ENCODE data around the gene SGPL1. TPM values are rescaled to one million over a fixed set of nuclear protein-coding genes. Genes with fewer than 3 reads are reported as not detected.

The SGPL1 gene
- total RNA-seq, 2 experiments from 2014 or later, result 28.2 to 31.8 TPM

DNA sequence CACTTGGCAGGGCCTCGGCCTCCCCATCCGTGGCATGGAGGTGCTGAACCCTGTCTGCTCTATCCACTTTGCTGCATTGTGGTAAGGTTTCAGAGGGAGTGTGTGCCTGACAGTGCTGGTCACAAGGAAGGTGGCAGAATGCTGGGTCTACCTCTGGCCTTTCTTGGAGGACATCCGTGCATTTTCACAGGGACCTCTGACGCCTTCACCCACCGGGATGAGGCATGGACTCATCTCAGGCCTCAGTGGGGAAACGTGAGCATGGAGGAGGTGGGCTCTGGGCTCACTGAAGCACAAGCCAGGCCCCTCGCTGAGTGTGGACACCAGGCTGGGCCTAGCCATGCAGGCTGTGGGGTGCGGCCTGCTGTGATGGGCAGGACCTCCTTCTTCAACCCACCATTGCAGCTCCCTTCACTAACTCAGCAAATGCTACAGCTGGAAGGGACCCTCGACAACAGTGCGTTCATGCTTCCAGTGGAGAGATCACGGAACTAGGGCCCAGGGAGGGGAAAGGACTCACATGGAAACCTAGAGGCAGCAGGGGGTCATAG is 39.2 kb upstream of the SGPL1 start:
- POLR2A ChIA-PET, result no interaction called here
- H3K4me1 Mint-ChIP-seq, result no peaks in the 10 kb centered on the region
- H3K36me3 Mint-ChIP-seq, result no peaks in the 10 kb centered on the region
- H3K4me3 Mint-ChIP-seq, result no peak overlapping the region
- ATAC-seq (ENCODE audit: low read depth) (no peak), DNase-seq (no peak)
- peaks cover 2% of the 10 kb centered on the region for H3K27me3 Mint-ChIP-seq
- no peaks in the 10 kb centered on the region for H3K9me3 Mint-ChIP-seq
- H3K27ac Mint-ChIP-seq, result no peak overlapping the region

DNA sequence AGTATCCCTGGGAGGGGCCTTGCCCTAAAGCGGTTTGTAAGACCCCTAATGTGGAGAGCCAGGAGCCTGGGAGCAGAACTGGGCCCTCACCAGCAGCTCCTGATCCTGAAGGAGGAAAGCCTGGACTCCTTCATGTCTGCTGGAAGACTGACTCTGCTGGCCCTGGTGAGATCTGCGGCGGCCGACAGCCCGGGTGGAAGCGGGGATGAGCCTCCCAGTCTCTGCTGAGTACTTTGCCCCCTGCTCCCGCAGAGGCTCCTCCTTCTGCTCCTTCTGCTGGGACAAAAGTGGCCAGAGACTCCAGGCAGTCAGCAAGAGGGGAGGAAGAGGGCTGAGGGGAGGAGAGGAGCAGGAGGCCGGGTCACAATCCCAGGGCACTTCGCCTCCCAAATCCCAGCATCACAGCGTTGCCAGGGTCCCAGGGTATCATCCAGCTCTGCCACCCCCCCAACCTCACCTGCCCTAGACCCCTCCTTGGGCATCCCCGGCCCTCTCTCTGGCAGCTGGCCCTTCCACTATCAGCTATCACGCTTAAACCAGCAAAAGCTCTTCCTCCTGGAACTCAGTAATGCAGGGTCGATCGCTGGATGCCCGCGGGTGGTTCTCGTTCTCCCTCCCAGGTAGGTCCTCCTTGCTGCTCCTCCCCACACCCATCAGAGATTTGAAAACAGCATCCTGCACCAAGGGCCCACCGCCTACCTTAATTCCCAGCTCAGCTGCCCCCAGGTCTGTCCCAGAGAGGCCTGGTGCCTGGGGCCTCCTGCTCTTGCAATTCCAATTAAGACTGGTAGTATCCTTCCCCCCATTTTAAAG is 38.5 kb upstream of the SGPL1 start:
- Mint-ChIP-seq H3K4me1 (no peaks in the 10 kb centered on the region), H3K36me3 (no peaks in the 10 kb centered on the region), H3K27me3 (peaks cover 2% of the 10 kb centered on the region), H3K9me3 (no peaks in the 10 kb centered on the region), H3K27ac (no peak overlapping the region), H3K4me3 (no peak overlapping the region)
- no peak for ATAC-seq (ENCODE audit: low read depth)
- POLR2A ChIA-PET, result no interaction called here
- DNase-seq, result no peak

DNA sequence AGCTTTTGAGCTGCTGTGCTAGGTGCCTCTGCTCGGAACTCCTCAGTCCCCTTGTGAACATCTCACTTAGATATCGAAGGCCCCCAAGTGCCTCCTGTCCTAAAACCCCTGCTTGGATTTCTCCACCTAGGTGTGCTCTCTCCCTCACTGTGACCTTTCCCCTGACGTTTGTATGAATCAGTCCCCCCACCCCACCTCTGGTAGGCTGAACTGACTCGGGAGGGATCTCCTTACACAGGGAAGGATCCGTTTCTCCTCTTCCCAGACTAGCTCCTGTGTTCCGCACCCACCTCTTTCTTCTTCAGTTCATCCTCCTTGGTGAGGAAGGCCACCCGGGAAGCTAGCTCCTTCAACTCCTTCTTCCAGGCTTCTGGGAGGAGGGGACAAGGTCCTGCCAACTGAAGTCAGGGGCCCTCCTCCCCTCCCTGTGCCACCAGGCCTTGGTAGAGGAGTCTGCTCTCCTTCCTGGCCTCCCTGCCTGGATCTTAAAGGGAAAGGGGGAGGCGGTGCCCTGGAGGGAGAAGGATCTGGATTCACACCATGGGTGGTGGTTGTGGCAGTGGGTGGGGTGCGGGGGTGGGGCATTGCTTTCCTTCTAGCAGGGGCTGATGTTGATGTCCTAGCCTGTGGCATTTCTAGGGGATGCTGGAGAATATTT is 37.4 kb upstream of the SGPL1 start:
- H3K4me1 Mint-ChIP-seq, result peaks cover 2% of the 10 kb centered on the region
- H3K27me3 Mint-ChIP-seq, result peaks cover 7% of the 10 kb centered on the region
- no peaks in the 10 kb centered on the region for H3K36me3 Mint-ChIP-seq
- H3K4me3 Mint-ChIP-seq, result no peak overlapping the region
- no peak for ATAC-seq (ENCODE audit: low read depth)
- POLR2A ChIA-PET, result no interaction called here
- no peak for DNase-seq
- no peak overlapping the region for H3K27ac Mint-ChIP-seq
- no peaks in the 10 kb centered on the region for H3K9me3 Mint-ChIP-seq

- POLR2A ChIA-PET, result no interaction called here
- Mint-ChIP-seq H3K27ac (no peak overlapping the region), H3K4me1 (peaks cover 2% of the 10 kb centered on the region), H3K36me3 (no peaks in the 10 kb centered on the region), H3K4me3 (no peak overlapping the region), H3K27me3 (peaks cover 8% of the 10 kb centered on the region), H3K9me3 (no peaks in the 10 kb centered on the region)
- DNase-seq, result no peak
- no peak for ATAC-seq (ENCODE audit: low read depth)
Observed at GRCh38 chr10:70779088-70779487, 36.7 kb upstream of the SGPL1 start.

- H3K27me3 Mint-ChIP-seq, result peaks cover 8% of the 10 kb centered on the region
- no peak overlapping the region for H3K4me3 Mint-ChIP-seq
- DNase-seq (no peak), ATAC-seq (ENCODE audit: low read depth) (no peak)
- peaks cover 7% of the 10 kb centered on the region for H3K4me1 Mint-ChIP-seq
- no peaks in the 10 kb centered on the region for H3K9me3 Mint-ChIP-seq
- H3K27ac Mint-ChIP-seq, result no peak overlapping the region
- POLR2A ChIA-PET, result no interaction called here
- no peaks in the 10 kb centered on the region for H3K36me3 Mint-ChIP-seq
Observed at GRCh38 chr10:70779511-70780369, 36.0 kb upstream of the SGPL1 start.

- no peak overlapping the region for H3K27ac Mint-ChIP-seq
- POLR2A ChIA-PET, result no interaction called here
- H3K27me3 Mint-ChIP-seq, result peaks cover 8% of the 10 kb centered on the region
- no peaks in the 10 kb centered on the region for H3K9me3 Mint-ChIP-seq
- no peak overlapping the region for H3K4me3 Mint-ChIP-seq
- H3K36me3 Mint-ChIP-seq, result no peaks in the 10 kb centered on the region
- DNase-seq, result no peak
- H3K4me1 Mint-ChIP-seq, result peaks cover 12% of the 10 kb centered on the region
- no peak for ATAC-seq (ENCODE audit: low read depth)
Observed at GRCh38 chr10:70780370-70780760, 35.4 kb upstream of the SGPL1 start.

GRCh38 chr10:70780772-70781171 is 35.0 kb upstream of the SGPL1 start:
- H3K4me1 Mint-ChIP-seq, result peaks cover 14% of the 10 kb centered on the region
- H3K4me3 Mint-ChIP-seq, result no peak overlapping the region
- DNase-seq (no peak), ATAC-seq (ENCODE audit: low read depth) (no peak)
- POLR2A ChIA-PET, result no interaction called here
- peaks cover 8% of the 10 kb centered on the region for H3K27me3 Mint-ChIP-seq
- no peaks in the 10 kb centered on the region for H3K9me3 Mint-ChIP-seq
- H3K36me3 Mint-ChIP-seq, result no peaks in the 10 kb centered on the region
- no peak overlapping the region for H3K27ac Mint-ChIP-seq

GRCh38 chr10:70781461-70782051 is 34.2 kb upstream of the SGPL1 start:
- no peak for ATAC-seq (ENCODE audit: low read depth)
- Mint-ChIP-seq H3K36me3 (no peaks in the 10 kb centered on the region), H3K27ac (no peak overlapping the region), H3K27me3 (peaks cover 8% of the 10 kb centered on the region), H3K4me3 (no peak overlapping the region), H3K4me1 (peaks cover 20% of the 10 kb centered on the region), H3K9me3 (no peaks in the 10 kb centered on the region)
- POLR2A ChIA-PET, result no interaction called here
- DNase-seq, result no peak

DNA sequence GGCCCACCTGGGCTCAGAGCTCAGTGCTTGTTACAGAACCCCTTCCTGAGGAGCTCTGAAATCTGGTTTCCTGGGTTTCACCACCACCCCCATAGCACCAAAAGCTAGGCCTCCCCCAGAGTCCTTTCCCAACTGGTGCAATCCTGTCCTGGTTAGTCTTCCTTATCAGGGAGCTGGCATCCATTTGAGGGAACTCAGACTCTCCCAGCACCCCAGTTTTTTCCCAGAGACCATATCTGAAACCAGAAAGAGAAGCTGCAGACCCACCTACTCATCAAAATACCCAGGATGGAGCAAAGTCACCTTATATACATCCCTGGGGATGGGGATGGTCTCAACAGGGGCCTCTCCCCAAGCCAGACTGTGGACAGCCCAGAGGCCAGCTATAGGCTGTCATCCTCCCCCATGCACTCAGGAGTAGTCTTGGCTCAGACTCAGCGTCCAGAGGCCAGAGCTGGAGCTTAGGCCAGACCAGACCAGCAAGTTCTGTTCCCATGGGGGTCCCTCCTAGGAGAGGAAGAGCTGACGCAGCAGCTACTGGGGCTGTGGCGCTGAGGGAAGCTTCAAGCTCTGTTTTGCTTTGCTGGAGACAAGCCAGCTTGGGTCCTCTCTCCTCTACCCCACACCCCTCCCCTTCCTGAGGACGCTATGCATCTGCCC is 33.5 kb upstream of the SGPL1 start:
- Mint-ChIP-seq H3K4me3 (no peak overlapping the region), H3K27me3 (peaks cover 8% of the 10 kb centered on the region), H3K4me1 (peaks cover 25% of the 10 kb centered on the region), H3K9me3 (no peaks in the 10 kb centered on the region), H3K27ac (no peak overlapping the region), H3K36me3 (no peaks in the 10 kb centered on the region)
- POLR2A ChIA-PET, result no interaction called here
- DNase-seq (no peak), ATAC-seq (ENCODE audit: low read depth) (no peak)

GRCh38 chr10:70782746-70783680 is 32.7 kb upstream of the SGPL1 start:
- Mint-ChIP-seq H3K4me3 (no peak overlapping the region), H3K27ac (no peak overlapping the region), H3K9me3 (no peaks in the 10 kb centered on the region), H3K36me3 (no peaks in the 10 kb centered on the region), H3K27me3 (peaks cover 11% of the 10 kb centered on the region), H3K4me1 (peaks cover 27% of the 10 kb centered on the region)
- no peak for ATAC-seq (ENCODE audit: low read depth)
- DNase-seq, result no peak
- POLR2A ChIA-PET, result no interaction called here

DNA sequence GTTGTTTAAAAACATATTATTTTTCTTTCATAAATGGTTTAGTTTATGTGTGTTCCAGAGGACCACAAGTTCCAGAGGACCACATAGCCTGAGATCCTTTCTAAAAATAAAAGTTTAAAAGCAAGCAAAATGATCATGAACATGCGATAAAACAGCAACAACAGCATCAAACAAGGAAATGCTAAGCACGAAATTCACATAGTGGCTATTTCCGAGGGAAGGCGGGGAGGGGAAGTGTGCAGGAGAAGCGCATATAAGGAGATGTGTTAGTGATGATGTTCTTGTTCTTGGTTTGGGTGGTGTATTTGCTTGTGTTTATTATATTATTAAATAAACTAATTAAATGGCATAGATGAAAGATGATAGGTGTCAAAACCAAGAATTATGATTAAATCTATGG is 31.7 kb upstream of the SGPL1 start:
- Mint-ChIP-seq H3K36me3 (no peaks in the 10 kb centered on the region), H3K9me3 (no peaks in the 10 kb centered on the region), H3K4me3 (no peak overlapping the region), H3K27ac (no peak overlapping the region), H3K4me1 (peaks cover 27% of the 10 kb centered on the region), H3K27me3 (peaks cover 19% of the 10 kb centered on the region)
- ATAC-seq (ENCODE audit: low read depth) (no peak), DNase-seq (no peak)
- POLR2A ChIA-PET, result no interaction called here

DNA sequence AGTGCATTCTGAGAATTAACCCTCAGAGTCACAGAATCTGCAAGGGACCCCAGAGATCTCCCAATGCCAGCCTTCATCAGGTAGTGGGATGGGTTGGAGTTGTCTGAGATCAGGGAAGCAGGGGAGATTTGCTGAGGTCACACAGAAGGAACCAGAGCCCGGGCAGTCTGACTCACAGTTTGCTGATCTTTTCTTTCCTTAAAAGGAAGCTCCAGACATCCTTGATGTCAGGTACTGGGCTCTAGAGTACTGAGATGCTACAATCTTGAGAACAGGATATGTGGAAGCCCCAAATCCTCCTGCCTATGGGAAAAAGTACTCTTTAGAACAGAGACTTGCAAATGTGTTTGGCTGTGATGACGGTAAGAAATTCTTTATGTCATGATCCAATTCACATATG is 31.3 kb upstream of the SGPL1 start:
- ATAC-seq (ENCODE audit: low read depth), result no peak
- H3K9me3 Mint-ChIP-seq, result no peaks in the 10 kb centered on the region
- peaks cover 27% of the 10 kb centered on the region for H3K4me1 Mint-ChIP-seq
- no peak overlapping the region for H3K4me3 Mint-ChIP-seq
- POLR2A ChIA-PET, result no interaction called here
- no peak for DNase-seq
- H3K27me3 Mint-ChIP-seq, result peaks cover 24% of the 10 kb centered on the region
- H3K27ac Mint-ChIP-seq, result no peak overlapping the region
- H3K36me3 Mint-ChIP-seq, result no peaks in the 10 kb centered on the region
